CD4-positive, alpha-beta T cell treated with Interleukin-4 for 1 hour (primary cell): ENCODE measurements around the gene KRTAP10-5.
A peak's percentile ranks its signal among the peaks of the same experiment; 100 is the strongest.

Experiments used
- DNase-seq, 2 donors: peaks; one replicate each; pipeline ENCODE4 v3.0.0-alpha.2; 2020 to 2022

The KRTAP10-5 gene

DNA sequence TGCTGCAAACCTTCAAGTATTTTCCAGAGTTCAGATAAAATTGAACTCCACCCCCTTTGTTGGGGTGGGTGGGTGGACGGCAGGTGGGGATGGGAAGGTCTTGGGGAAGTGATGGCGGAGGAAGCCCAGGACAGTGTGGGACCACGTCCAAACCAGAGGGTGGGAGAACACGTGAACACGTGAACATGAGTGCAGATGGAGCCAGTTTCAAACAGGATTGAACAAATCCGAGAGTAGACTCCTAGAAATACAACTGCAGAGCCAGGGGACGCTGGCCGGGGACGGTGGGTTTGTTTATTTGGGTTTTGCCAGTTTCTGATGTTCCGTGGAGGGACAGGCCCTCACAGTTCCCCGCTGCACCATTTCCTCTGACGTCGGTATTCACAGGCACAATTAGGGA, 32.0 kb downstream of the KRTAP10-5 start:
- no peak for DNase-seq

DNA sequence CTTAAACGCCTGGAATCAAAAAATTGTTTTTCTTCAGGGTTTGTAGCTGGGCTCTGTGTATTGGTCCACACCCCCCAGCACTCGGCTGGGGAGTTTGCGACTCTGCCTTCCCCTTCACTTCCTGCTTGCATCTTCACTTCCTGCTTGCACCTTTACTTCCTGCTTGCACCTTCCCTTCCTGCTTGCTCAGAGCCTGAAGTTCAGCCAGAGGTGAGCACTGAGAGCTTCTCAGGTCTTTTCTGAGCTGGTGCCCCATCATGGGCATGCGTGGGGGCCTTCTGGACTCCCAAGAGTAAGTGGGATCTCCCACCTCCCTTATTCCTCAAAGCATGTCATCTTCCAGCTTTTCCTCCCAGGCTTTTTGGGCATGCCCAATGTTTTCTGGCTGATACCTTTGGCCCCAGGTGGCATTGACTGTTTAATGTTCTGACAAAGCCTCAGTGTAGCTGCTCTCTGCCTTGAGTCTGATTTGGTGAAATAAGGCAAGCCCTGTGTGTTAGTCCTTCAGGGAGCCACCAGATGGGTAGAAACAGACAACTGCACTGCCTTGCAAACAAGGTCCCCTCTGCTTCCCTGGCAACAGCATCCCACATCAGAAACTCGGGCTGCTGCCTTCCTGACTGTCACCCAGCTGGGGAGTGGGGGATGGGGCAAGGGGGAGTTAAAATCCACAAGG, 32.6 kb downstream of the KRTAP10-5 start:
- DNase-seq = peak; percentile 46 to 51

DNA sequence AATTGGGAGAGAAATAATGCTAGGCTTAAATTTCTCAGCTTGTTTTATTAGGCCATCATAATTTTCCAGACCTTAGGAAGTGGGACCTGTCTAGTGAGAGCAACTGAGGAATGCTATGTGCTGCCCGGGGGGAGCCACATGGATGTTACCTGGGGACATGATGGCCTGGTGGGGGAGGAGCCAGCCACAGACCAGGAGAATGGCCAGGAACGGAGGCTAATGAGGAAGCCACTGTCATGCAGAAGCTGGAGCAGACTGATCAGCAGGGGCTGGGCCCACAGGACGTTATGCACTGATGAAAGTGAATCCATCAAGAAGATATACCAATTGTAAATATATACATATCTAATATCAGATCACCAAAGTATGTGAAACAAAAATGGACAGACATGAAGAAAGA, 35.8 kb downstream of the KRTAP10-5 start:
- no peak for DNase-seq

DNA sequence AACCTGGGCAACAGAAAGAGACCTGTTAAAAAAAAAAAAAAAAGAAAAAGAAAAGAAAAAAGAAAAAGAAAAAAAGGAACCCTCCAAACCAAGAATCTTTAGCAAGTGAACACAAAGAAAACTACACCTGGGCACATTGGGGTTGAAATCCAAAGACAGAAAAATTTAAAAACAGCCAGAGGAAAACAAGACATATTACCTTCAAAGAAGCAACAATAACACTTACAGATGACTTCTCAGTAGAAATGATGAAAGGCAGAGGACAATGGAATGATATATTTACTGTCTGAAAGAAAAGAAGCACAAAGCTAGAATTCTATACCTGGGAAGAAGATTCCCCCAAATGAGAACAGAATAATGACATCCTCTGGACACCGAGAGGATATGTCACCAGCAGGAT, 37.7 kb downstream of the KRTAP10-5 start:
- DNase-seq = no peak

DNA sequence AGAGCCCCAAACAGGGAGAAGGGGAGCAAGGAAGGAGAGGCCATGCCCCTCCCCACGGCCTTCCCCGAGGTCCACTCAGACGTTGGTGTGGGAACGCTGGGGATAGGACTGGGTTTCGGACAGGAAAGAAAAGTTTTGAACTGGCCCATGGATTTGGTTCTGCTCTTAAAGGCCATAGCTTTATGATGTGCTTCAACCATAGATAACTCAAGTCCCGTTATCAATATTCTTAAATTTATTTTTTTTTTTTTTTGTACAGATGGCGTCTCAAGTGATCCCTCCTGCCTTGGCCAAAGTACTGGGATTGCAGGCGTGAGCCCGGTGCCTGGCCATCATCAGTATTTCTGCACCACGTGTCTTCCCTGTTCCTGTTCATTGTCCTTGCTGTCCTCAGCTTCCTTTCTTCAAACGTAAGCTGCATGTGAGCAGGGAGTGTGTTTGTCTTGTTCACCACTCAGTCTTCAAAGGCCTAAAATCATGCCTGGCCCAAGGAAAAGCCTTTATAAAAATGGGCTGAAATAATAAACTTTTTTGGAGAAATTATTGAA, 39.6 kb downstream of the KRTAP10-5 start:
- no peak for DNase-seq

DNA sequence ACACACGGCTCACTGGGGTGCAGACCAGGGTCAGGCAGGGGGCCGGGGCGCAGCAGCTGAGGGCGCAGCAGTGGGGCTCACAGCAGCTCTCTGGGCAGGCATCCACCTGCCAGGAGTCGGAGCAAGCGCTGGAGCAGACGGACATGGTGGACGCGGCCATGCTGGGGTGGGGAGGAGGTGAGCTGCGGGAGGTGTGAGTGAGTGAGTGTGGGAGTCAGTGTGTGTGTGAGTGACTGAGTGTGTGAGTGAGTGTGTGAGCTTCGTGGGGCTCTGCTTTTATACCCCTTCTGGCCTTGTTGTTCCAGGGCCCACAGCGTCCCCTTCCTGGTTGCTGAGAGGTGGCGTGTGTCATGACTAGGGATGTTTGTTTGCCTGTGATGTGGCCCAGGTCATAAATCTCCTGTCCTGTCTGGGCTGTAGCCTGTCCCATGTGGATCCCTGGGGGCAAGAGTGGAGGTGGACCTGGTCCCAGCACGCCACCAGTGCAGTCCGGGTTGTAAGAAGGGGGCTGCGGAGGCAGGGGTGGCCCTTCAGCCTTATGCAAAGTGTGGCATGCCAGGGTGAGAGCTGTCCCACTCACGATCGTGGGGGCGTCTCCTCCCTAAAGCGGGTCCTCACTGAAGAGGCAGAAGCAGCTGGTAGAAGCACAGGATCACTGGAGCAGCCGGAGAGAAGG, 40.3 kb downstream of the KRTAP10-5 start, which contains the start of gene KRTAP10-1:
Gene KRTAP10-1, minus strand, starts transcription at position 205 of the 676 bp plus-strand sequence. Its CDS starts 45 bp downstream, at position 160.
- DNase-seq = no peak

DNA sequence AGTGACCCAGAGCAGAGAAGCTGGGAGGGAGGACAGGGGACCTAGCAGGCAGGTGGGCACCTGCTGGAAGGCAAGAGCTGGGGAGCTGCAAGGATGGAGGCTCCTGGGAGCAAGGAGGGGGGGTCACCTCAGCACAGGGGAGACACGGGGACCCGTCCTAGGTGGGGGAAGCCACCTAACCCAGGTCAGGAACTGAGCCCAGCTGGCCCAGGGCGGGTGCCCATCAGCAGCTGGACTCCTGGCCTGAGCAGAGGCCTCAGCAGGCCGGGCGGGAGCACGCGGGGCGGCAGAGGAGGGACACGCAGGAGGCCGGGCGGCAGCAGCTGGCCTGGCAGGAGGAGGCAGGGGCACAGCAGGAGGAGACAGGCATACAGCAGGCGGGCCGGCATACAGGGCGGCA, 41.4 kb downstream of the KRTAP10-5 start:
- no peak for DNase-seq

DNA sequence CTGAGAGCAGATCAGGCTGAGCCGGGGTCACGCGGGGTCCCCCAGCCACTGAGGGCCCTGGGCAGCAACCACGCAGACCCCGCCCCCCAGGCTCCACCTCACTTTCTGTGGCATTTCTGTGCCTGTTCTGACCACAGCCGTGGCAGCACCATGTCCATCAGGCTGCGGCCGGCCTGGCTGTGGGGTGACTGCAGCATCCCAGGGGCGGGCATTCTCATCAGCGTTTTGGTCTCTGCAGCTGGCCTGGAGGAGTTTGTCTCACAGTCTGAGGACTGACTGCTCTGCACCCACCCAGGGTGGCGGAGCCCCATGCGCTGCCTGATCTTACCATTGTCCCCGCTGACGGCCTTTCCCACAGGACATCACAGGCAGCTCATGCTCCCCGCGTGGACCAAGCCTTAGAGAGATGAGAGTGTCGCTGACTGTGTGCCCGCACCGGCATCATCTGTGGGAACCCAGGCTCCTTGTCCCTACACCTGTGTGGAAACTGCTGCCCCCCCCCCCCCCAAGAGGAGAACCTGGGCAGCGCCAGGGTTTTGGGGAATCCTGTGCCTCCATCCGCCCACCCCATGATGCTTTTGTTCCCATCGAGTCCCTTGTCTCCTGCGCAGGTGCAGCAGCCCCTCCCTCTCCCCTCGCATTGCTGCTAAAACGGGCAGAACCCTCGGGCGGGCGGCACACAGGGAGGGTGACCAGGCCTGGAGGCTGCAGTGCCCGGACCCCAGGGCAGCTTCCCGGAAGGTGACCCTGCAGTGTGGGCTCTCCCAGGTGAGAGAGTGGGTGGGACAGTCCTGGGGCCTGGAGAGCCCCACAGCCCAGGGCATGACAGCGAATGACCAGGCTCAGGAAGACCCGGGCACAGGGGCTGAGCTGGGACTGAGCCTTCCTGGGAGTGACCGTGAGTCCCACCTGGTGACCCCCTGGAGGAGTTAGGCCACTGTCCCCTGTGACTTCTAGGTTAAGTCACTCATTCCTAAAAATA, 42.2 kb downstream of the KRTAP10-5 start:
- DNase-seq = no peak

DNA sequence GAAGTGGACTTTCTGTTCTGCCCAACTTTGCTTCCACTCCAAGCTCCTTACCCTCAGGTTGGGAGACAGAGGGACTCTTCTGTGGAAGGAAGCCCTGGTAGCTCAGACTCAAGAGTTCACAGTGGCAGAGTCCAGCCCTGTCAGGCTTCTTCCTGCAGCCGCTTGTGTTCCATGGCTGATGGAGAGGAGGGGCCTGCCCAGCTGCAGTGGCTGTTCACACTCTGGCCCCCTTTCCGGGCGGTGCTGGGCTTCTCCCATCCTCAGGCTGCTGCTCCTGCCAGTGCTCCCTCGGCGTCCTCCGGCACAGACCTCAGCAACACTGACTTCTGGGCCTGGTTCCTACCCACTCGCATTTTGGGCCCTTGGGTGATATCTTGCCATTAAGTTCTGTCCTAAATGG, 44.4 kb downstream of the KRTAP10-5 start:
- DNase-seq = no peak

DNA sequence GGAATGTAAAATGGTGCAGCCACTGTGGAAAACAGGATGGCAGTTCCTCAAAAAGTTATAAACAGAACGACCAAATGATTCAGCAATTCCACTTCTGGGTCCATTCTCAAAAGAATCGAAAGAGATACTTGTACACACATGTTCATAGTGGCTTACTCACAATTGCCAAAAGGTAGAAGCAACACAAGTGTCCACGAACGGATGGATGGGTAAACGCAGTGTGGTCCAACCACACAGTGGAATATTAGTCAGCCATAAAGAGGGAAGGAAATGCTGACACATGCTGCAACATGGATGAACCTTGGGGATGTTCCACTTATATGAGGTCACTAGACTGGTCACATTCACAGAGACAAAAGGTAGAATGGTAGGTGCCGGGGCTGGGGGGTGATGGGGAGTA, 45.7 kb downstream of the KRTAP10-5 start:
- DNase-seq = no peak

DNA sequence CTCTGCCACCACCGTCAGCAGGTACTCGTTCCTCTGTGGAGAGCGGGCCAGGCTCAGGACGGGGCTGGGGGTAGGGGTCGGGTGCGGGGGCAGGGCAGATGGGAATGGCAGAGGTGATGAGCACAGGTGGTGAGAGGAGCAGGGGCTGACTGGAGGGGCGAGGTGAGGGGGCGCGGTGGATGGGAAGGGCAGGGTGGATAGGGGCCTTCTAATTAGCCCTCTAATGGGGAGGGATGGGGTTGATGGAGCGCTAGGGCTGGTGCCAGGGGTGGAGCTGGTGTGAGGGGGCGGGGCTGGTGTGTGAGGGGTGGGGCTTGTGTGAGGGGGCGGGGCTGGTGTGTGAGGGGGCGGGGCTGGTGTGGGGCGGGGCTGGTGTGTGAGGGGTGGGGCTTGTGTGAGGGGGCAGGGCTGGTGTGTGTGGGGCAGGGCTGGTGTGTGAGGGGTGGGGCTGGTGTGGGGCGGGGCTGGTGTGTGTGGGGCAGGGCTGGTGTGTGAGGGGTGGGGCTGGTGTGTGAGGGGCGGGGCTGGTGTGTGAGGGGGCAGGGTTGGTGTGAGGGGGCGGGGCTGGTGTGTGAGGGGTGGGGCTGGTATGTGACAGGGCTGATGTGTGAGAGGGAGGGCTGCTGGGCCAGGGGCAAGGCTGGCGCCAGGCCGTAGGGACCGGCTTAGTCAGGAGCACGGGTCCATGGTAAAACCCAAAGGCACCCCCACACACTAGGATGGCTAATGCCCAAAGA, 46.3 kb downstream of the KRTAP10-5 start:
- peak in 1 of 2 donors; percentile 7 for DNase-seq

DNA sequence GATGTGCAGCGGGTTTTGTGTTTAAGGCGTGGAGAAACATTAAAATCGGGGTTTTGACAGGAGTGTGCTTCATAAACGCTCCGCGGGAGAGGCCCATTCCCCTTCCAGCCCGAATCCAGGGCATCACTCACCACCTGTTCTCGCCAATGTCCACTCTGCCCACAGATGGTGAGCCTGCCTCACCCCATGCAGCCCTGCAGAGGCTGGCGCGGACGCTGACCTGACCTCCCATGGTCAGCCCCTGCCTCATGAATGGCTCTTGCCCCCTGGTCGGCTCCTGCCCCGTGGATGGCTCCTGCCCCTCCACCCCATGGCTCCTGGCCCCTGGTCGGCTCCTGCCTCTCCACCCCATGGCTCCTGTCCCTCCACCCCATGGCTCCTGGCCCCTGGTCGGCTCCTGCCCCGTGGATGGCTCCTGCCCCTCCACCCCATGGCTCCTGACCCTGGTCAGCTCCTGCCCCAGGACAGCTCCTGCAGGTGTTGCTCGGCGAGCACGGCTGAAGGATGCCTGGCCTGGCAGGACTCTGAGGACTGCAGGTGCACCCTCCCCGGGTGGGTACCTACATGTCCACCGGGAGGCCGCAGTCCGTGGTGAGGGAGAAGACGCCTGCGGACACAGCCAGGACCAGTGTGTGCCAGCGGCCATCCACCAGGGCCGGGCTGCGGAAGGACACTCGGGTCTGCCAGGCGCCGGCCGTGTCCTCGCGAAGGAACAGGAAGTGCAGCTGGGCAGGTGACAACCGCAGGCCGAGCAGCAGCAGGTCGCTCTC, 47.1 kb downstream of the KRTAP10-5 start:
- DNase-seq = no peak

DNA sequence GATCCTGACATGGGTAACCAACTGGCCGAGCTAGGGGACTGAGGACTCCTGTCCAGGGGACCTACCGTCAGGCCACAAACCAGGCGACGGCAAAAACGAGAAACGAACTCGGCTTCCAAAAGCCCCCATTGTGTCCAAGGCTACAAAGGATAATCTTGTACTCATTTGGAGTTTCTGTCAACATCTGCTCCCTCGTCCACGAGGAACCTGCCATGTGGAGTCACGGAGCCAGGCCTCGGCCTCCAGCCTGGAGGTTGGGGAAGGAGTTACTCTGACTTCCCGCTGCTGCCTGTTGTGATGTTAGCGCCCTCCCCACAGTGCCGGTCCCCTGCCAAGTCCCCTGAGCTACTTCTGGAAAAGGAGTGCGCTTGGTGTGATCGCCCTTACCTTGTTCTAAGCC, 47.7 kb downstream of the KRTAP10-5 start:
- DNase-seq = no peak

DNA sequence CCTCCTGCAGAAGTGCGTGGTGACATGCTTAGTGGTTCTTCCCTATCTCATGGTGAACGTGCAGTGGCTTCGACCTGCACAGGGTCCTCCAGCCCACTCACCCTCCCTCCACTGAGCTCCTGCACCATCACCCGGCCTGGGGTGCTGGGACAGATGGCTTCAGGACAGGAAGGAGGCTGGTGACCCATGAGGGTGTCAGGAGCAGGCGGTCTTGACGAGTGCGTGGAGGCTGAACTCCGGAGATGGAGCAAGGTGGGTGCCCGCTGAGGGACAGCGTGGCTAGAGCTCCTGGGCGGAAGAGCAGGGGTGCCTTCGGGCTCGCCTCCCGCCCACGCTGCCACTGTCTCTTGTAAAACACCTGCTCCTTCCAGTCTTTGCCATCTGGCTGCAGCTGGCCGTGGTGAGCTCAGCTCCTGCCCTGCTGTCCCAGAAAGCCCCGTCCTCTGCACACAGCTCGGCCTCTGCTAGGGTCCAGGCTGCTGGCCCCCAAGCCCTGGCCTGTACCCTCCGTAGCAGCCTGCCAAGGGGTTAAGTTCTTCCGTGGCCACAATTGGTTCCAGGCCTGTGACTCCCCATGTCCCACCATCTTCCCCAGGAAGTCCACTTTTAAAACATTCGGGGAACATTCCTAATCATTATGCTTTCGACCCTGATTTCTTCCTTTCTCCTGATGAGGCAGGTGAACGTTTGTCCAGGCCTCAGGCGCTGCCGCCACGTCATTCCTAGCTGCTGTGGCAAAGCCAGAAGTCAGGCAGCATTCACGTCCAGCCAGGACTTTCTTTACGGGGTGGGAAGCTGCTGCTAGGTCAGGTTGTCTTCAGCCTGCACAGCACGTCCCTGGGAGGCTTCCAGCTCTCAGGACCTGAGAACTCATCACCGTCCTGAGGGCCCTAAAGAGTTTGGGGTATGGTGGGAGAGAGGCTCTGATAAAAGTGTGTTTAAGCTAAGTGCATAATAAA, 48.5 kb downstream of the KRTAP10-5 start:
- no peak for DNase-seq

DNA sequence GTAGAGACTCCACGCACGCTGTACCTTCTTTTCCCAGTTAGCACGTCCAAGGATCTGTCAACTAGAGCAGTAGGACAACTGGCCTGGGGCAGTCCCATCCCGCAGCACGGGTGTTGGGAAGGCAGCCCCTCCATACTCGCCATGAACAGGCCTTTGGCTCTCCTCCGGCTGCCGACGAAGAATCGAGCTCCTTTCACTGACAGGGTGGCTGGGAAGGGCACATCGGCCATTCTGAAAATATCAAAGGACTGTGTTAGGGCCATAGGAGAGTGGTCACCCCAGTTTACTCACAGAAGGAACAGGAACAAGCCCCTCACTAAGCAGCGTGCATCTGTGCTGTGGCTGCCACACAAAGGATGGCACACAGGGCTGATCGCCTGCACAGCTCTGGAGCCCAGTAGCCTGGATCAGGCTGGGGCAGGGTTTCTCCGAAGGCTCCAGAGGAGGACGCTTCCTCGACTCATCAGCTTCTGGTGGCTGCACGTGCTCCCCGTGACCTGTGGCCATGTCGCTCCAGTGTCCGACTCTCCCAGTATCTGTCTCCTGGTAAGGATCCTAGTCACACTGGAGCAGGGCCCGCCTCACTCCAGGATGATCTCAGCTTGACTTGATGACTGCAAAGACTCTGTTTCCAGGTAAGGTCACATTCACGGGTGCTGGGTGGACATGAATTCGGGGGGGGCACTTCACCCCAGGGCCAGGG, 49.4 kb downstream of the KRTAP10-5 start:
- peak in 1 of 2 donors; percentile 8 for DNase-seq

DNA sequence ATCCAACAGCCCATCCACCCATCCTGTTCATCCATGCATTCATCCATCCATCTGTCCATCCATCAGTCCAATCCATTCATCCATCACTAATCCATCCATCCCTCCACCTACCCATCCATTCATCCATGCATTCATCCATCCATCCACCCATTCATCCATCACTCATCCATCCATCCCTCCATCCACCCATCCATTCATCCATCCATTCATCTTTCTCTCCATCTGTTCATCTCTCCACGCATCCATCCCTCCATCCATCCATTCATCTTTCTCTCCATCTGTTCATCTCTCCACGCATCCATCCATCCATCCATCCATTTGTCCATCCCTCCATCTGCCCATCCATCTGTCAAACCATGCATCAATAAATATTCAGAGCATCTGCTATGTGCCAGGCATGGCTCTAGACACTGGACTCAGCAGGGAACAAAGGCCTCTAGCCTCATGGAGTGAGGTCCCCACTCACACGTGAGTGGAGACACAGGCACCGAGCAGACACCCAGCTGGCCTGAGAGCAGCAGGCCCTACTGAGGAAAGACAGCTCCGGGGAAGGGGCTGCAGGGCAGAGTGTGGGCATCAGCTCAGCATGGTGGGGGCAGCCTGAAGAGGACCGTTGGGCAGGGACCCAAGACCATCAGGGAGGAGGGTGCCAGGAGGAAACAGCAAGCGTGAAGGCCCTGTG, 50.0 kb downstream of the KRTAP10-5 start:
- DNase-seq = no peak

DNA sequence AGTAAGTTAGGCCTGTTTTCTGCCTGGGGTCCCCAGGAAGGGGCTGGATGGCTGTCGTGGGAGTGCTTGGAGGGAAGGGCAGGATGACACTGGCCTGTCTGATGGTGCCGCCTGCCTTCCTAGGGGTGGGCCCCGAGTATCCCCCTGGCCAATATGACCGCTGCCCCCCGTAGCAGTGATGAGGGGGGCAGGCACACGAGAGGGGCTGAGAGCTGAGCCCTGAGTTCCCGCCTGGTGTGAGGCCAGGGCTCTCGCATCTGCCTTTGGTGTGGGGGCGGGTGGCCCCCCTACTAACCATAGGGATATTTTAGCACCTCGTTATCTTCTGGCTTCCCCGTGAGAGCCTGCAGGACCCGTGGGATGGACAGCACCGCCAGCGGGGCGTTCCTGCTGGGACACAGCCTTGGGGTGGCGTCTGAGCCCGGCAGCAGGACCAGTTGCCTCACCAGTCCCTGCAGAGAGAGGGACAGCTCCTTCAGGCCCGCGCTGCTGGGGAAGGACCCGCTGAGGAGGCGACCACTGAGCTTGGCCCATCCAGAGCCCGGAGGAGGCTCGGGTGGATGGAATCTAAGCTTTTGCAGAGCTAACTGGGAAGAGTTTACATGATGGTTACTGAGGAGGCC, 50.8 kb downstream of the KRTAP10-5 start:
- peak in 1 of 2 donors; percentile 7 for DNase-seq
